Muscle of leg (tissue), 11 donors: ENCODE data around the gene GABBR2. TPM values are rescaled to one million over a fixed set of nuclear protein-coding genes. Genes with fewer than 3 reads are reported as not detected.

ENCODE experiments used
- DNase-seq: peaks from one replicate; pipeline ENCODE4 v3.0.0; 2013
- H3K27ac ChIP-seq: one replicate; pipeline ENCODE4 v1.5.1; 2013; ENCODE audit warnings: mild to moderate bottlenecking, low read length, control low read depth
- H3K27me3 ChIP-seq: one replicate; pipeline ENCODE4 v1.6.1; 2013; ENCODE audit warnings: low read length; ENCODE audit not compliant: control insufficient read depth, insufficient read depth
- H3K36me3 ChIP-seq: one replicate; pipeline ENCODE4 v1.6.1; 2013; ENCODE audit warnings: low read length; ENCODE audit not compliant: control insufficient read depth, insufficient read depth
- H3K4me1 ChIP-seq: one replicate; pipeline ENCODE4 v1.6.1; 2013; ENCODE audit warnings: low read length; ENCODE audit not compliant: control insufficient read depth, insufficient read depth
- H3K4me3 ChIP-seq: one replicate; pipeline ENCODE4 v1.5.1; 2013; ENCODE audit warnings: low read length, control low read depth
- H3K9me3 ChIP-seq: replicated peaks from 2 replicates; pipeline ENCODE4 v1.6.1; 2013; ENCODE audit warnings: low read depth, low read length; ENCODE audit not compliant: control insufficient read depth
- WGBS: methylation state at CpG from one replicate; pipeline ENCODE4 v1.1.5; 2013; ENCODE audit warnings: missing lambda C conversion rate; ENCODE audit not compliant: insufficient coverage; 5-methylcytosine and 5-hydroxymethylcytosine counted together
- polyA plus RNA-seq, 8 donors: library from polyadenylated mRNA; unstranded; fragments of 120-200 nt; gene quantifications; one replicate each; pipeline versions ENCODE4 v1.2.1 to v1.2.3, GENCODE V29; 2013; ENCODE audit warnings: inconsistent platforms in 1 of 8, low replicate concordance in 1 of 8; ENCODE audit not compliant: insufficient read length in 8 of 8, insufficient read depth in 1 of 8
- total RNA-seq: library from RNA; stranded (reverse); fragments of 120-200 nt; gene quantifications from one replicate; pipeline ENCODE4 v1.2.4, GENCODE V29; 2013

Gene GABBR2
- total and polyA plus RNA-seq, 9 donors = 0.35 to 1.6 (median 0.89) TPM

GRCh38 chr9:98351370-98351769 is 357.4 kb downstream of the GABBR2 start:
- Histone ChIP-seq H3K27ac (no peak overlapping the region), H3K4me1 (no peaks in the 10 kb centered on the region), H3K4me3 (no peak overlapping the region), H3K36me3 (no peaks in the 10 kb centered on the region), H3K27me3 (no peaks in the 10 kb centered on the region), H3K9me3 (peaks cover 4% of the 10 kb centered on the region)
- no CpG with 5 or more reads among the region's 1 CpG for WGBS
- DNase-seq = no peak

DNA sequence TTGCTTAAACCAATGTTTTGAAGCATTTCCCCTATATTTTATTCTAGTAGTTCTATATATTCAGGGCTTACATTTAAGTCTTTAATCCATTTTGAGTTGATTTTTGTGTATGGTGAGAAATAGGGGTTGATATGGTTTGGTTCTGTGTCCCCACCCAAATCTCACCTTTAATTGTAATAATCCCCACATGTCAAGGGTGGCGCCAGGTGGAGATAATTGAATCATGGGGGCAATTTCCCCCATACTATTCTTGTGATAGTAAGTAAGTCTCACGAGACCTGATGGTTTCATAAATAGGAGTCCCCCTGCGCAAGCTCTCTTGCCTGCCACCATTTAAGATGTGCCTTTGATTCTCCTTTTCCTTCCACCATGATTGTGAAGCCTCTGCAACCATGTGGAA is 361.1 kb downstream of the GABBR2 start:
- Histone ChIP-seq H3K27me3 (peaks cover 5% of the 10 kb centered on the region), H3K4me1 (peaks cover 2% of the 10 kb centered on the region), H3K27ac (no peak overlapping the region), H3K4me3 (no peak overlapping the region), H3K9me3 (peaks cover 4% of the 10 kb centered on the region), H3K36me3 (no peaks in the 10 kb centered on the region)
- no CpG with 5 or more reads among the region's 3 CpGs for WGBS
- DNase-seq = no peak

- no peak overlapping the region for H3K27ac ChIP-seq
- H3K4me3 ChIP-seq = no peak overlapping the region
- peaks cover under 1% of the 10 kb centered on the region for H3K9me3 ChIP-seq
- H3K4me1 ChIP-seq = peaks cover 4% of the 10 kb centered on the region
- DNase-seq = no peak
- WGBS = 58% methylated on average over 5 of the region's 6 CpGs
- no peaks in the 10 kb centered on the region for H3K36me3 ChIP-seq
- peaks cover 5% of the 10 kb centered on the region for H3K27me3 ChIP-seq
These were observed 363.7 kb downstream of the GABBR2 start for GRCh38 chr9:98345011-98345410.

DNA sequence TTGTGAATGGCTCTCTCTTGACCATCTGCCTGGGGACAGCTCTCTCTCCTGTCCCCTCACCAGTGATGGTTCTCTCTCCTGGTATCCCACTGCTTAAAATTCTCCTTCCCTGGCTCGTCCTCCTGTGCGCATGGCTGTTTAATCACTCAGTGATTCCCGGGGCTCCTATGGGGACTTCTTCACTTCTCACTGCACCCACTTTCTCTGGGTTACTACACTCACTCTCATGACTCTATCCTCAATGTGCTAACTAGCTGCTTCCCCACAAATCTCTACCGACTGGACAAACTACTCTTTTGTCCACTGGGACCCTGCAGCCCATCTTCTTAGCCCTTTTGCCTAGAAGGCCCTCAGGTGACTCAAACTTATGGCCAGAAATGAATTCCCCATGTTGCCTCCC is 364.2 kb downstream of the GABBR2 start:
- Histone ChIP-seq H3K4me3 (no peak overlapping the region), H3K36me3 (no peaks in the 10 kb centered on the region), H3K9me3 (peaks cover 2% of the 10 kb centered on the region), H3K27me3 (peaks cover 5% of the 10 kb centered on the region), H3K27ac (no peak overlapping the region), H3K4me1 (peaks cover 4% of the 10 kb centered on the region)
- no peak for DNase-seq
- WGBS = 67% methylated on average over 4 of the region's 4 CpGs

DNA sequence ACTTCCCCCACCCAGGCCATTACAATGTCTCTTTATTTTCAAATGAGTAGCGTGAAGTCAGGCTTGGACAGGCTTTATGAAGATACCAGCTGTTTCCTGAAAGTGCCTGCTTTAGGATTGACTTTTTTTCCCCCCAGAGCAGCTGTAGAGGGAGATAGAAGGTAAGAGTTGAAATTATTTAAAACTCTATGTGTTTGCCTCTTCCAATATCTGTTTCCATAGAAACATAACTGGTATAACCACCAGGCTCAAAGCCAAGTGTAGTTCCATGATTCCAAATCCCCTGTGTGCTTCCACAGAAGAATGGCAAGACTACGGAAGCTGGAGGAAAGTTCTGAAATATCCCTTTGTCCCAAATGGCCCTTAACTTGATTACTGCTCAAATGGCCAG is 365.9 kb downstream of the GABBR2 start:
- Histone ChIP-seq H3K9me3 (peaks cover 2% of the 10 kb centered on the region), H3K36me3 (no peaks in the 10 kb centered on the region), H3K27me3 (peaks cover 5% of the 10 kb centered on the region), H3K27ac (no peak overlapping the region), H3K4me3 (no peak overlapping the region), H3K4me1 (peaks cover 4% of the 10 kb centered on the region)
- DNase-seq = peak; percentile 43
- no CpG with 5 or more reads among the region's 2 CpGs for WGBS

GRCh38 chr9:98342098-98342819 is 366.5 kb downstream of the GABBR2 start:
- no peak for DNase-seq
- H3K9me3 ChIP-seq = peaks cover 2% of the 10 kb centered on the region
- 89% methylated on average over 4 of the region's 4 CpGs for whole genome bisulfite sequencing

GRCh38 chr9:98341157-98342097 is 367.3 kb downstream of the GABBR2 start:
- no peak overlapping the region for H3K4me3 ChIP-seq
- DNase-seq = no peak
- H3K27ac ChIP-seq = no peak overlapping the region
- no peaks in the 10 kb centered on the region for H3K36me3 ChIP-seq
- 70% methylated on average over 17 of the region's 20 CpGs for WGBS
- H3K4me1 ChIP-seq = peaks cover 4% of the 10 kb centered on the region
- peaks cover 2% of the 10 kb centered on the region for H3K9me3 ChIP-seq
- H3K27me3 ChIP-seq = peaks cover 5% of the 10 kb centered on the region

More at GRCh38 chr9:98342098-98342819, 366.5 kb downstream of the GABBR2 start:
- Histone ChIP-seq H3K36me3 (no peaks in the 10 kb centered on the region), H3K27me3 (peaks cover 5% of the 10 kb centered on the region), H3K4me3 (no peak overlapping the region), H3K27ac (no peak overlapping the region), H3K4me1 (peaks cover 4% of the 10 kb centered on the region)

GRCh38 chr9:98339987-98340800 is 368.5 kb downstream of the GABBR2 start:
- Histone ChIP-seq H3K4me1 (peaks cover 4% of the 10 kb centered on the region), H3K27ac (no peak overlapping the region), H3K36me3 (no peaks in the 10 kb centered on the region), H3K9me3 (peaks cover 2% of the 10 kb centered on the region), H3K4me3 (no peak overlapping the region), H3K27me3 (peaks cover 5% of the 10 kb centered on the region)
- WGBS = 100% methylated on average over 2 of the region's 6 CpGs
- DNase-seq = no peak

GRCh38 chr9:98335661-98336060 is 373.1 kb downstream of the GABBR2 start:
- Histone ChIP-seq H3K36me3 (no peaks in the 10 kb centered on the region), H3K9me3 (peaks cover 2% of the 10 kb centered on the region), H3K27ac (no peak overlapping the region), H3K4me1 (no peaks in the 10 kb centered on the region), H3K4me3 (no peak overlapping the region), H3K27me3 (peaks cover 3% of the 10 kb centered on the region)
- DNase-seq = no peak
- WGBS = 84% methylated on average over 1 of the region's 2 CpGs
